D721Med (cell line): ENCODE measurements around the gene STX1B.

Experiments
- DNase-seq: peaks from one replicate; pipeline ENCODE4 v3.0.0; 2011; ENCODE audit warnings: low spot score; ENCODE audit not compliant: insufficient read length
- FAIRE-seq: peaks from 2 replicates; lab custom pipeline; 2011; peaks lifted over from hg19 to GRCh38; lab: Jason Lieb, UNC
- TF ChIP-seq, protein P1 (sequence below): IDR thresholded peaks from 2 replicates; pipeline ENCODE4 v1.5.1; 2012; ENCODE audit warnings: mild to moderate bottlenecking, control low read depth; ENCODE audit not compliant: insufficient read depth; ENCODE audit errors: missing control alignments

STX1B gene

DNA sequence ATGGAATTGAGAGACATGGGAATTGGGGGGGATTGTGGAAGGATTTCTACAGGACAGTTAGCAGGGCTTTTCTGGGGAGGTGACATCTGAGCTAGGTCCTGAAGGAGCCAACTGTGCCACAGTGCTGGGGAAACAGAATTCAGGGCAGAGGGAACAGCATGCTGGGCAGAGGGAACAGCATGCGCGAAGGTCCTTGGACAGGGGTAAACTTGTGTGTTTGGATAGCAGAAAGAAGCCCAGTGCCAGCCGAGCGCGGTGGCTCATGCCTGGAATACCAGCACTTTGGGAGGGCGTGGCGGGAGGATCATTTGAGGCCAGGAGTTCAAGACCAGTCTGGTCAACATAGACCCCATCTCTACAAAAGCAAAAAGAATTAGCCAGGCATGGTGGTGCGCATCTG is 3.8 kb downstream of the STX1B start:
- TF ChIP-seq, protein P1, sequence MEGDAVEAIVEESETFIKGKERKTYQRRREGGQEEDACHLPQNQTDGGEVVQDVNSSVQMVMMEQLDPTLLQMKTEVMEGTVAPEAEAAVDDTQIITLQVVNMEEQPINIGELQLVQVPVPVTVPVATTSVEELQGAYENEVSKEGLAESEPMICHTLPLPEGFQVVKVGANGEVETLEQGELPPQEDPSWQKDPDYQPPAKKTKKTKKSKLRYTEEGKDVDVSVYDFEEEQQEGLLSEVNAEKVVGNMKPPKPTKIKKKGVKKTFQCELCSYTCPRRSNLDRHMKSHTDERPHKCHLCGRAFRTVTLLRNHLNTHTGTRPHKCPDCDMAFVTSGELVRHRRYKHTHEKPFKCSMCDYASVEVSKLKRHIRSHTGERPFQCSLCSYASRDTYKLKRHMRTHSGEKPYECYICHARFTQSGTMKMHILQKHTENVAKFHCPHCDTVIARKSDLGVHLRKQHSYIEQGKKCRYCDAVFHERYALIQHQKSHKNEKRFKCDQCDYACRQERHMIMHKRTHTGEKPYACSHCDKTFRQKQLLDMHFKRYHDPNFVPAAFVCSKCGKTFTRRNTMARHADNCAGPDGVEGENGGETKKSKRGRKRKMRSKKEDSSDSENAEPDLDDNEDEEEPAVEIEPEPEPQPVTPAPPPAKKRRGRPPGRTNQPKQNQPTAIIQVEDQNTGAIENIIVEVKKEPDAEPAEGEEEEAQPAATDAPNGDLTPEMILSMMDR: no peak
- DNase-seq: no peak
- no peak for FAIRE-seq

DNA sequence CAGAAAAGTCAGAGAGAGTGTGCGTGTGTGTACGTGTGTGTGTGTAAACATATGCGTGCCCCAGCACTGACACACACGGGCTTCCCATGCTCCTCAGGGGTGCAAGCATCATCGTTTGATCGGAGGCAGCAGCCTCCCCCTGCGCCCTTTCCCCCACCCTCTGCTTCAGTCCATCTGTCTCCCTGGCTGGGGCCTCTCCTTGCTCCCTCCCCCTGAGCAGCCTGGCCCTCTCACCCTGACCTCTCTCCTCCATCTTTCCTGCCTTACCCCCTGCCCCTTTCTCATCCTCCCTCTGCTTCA is 4.4 kb downstream of the STX1B start:
- FAIRE-seq (no peak), DNase-seq (no peak)
- TF ChIP-seq, protein P1: no peak

DNA sequence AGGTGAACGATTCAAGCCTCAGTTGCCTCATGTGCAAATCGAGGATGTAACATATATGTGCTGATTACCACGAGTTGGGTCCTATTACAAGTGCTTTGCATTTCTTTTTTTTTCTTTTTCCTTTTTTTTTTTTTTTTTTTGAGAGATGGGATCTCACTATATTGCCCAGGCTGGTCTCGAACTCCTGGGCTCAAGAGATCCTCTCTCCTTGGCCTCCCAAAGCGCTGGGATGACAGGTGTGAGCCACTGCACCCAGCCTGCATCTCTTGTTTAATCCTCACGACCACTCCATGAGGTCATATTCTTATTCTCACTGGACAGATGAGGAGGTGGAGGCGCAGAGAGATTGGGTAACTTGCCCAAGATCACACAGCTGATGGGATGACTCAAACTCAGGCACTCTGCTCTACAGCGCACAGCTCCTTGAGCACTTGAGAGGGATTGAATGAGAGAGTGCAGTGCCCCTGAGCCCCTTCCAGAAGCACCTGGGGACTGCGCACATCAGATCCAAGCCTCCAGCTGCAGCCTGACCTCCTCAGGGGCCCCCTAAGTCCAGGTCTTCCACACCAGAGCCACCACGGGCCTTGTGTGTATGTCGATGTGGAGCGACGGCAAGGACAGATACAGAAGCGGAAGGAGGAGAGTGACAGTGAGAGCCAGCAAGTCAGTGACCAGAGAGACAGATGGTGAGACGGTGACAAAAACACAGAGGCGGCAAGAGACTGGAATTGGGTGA is 4.9 kb downstream of the STX1B start:
- no peak for DNase-seq
- FAIRE-seq: no peak
- TF ChIP-seq, protein P1: no peak

DNA sequence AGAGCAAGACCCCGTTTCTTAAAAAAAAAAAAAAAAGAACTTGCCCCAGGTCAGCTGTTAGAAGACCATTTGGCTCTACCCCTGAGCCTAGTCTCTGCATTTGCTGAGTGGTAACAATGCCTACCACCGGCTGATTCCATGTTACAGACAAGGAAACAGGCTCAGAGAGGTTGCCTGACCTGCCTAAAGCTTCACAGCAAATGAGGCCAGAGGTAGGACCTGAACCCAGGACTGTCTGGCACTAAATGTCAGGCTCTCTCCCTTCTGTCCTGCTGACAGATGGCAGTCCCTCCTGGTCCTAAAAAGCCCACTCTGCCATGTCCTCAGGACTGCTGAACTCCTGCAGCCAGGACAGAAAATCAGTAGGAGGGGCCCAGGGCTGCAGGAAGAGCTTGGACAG is 5.8 kb downstream of the STX1B start:
- FAIRE-seq: no peak
- DNase-seq: no peak
- TF ChIP-seq, protein P1: no peak

DNA sequence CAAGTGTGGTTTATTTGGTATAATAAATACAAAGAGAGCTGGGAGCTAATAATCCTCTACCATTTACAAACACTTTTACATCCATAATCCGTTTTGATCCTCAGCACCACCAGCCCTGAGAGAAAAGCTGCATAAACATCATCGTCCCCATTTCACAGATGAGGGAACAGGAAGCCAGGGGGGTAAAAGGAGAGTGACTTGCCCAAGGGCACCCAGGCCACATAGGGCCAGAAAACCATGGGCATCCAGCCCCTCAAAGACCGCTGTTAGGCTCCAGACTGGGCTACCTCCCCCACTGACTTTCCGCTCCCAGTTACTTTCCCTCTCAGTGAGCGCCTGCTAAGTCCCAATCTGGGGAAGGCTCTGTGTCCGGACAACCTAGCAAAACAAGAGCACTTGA is 6.7 kb downstream of the STX1B start:
- no peak for DNase-seq
- TF ChIP-seq, protein P1: no peak
- FAIRE-seq: no peak

DNA sequence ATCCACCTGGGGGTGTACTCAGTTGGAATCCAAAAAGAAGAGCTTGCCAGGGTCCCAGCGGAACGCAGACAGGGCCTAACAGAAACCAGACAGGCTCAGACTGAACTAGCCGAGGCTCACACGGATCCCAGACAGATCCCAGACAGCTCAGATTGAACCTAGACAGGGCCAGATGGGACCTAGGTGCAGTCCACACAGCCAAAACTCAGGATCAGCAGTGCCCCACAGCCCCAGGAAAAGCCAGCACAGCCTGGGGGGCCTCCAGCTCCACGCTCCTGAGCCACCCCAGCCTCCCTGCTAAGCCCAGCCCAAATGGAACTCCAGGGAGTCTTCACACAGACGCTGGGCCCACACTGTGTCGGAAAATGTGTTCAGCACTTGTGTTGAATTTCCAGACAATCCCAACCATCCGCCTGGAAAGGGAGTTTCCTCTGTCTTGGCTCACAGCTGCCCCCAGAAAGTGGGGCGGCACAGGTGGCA is 7.5 kb downstream of the STX1B start:
- TF ChIP-seq, protein P1: no peak
- FAIRE-seq (no peak), DNase-seq (no peak)

DNA sequence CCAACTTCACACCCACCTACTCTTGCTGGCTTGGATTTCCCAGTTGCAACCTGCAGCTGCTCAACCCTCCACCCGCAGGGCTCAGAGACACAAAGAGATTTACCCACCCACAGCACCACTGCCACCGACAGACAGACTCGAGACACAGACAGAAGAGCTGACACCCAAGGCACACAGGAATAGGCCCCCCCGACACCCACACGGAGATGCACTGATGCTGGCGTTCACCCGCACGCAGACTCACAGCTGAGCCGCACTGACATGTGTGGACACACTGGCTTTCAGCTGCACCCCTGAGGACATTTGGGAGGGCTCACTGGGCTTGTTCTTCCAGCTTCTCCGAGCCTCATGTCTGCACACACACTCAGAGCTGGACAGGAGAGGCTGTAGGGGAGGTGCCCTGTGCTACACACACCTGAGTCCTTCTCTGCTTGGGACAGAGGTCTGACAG is 8.2 kb downstream of the STX1B start:
- TF ChIP-seq, protein P1: no peak

More for the DNA sequence above, 8.2 kb downstream of the STX1B start:
- no peak for FAIRE-seq
- DNase-seq: no peak
